Measurements from ENCODE around the gene SUMO2. TPM values are rescaled to one million over a fixed set of nuclear protein-coding genes. Genes with fewer than 3 reads are reported as not detected.

The SUMO2 gene
- polyA plus RNA-seq, 4 donors: 64.3 to 305 (median 71.9) TPM

GRCh38 chr17:75199886-75200618 lies 17.3 kb upstream of the SUMO2 start:
- whole genome bisulfite sequencing, 3 donors: 90 to 95% (median 93%) methylated on average over 6 of the region's 6 CpGs
- Histone ChIP-seq H3K27ac (ENCODE audit: low read depth in 1 of 3, low read length in 2 of 3) (no peak overlapping the region), H3K9me3 (ENCODE audit: control insufficient read depth in 2 of 2, insufficient read depth in 1 of 2, low read depth in 1 of 2, low read length in 1 of 2) (no peaks in the 10 kb centered on the region), H3K27me3 (ENCODE audit: control insufficient read depth in 3 of 3, insufficient read depth in 3 of 3, low read length in 3 of 3) (no peaks in the 10 kb centered on the region), H3K4me1 (ENCODE audit: control insufficient read depth in 3 of 3, insufficient read depth in 2 of 3, low read depth in 1 of 3, low read length in 2 of 3) (no peaks in the 10 kb centered on the region), H3K4me3 (ENCODE audit: low read depth in 1 of 3, low read length in 3 of 3) (no peak overlapping the region), H3K36me3 (ENCODE audit: control insufficient read depth in 3 of 3, insufficient read depth in 2 of 3, low read depth in 1 of 3, low read length in 3 of 3) (no peaks in the 10 kb centered on the region)
- DNase-seq (no peak), FAIRE-seq (no peak)

- no peaks in the 10 kb centered on the region for H3K4me1 ChIP-seq (ENCODE audit: control insufficient read depth in 3 of 3, insufficient read depth in 2 of 3, low read depth in 1 of 3, low read length in 2 of 3)
- H3K36me3 ChIP-seq (ENCODE audit: control insufficient read depth in 3 of 3, insufficient read depth in 2 of 3, low read depth in 1 of 3, low read length in 3 of 3): no peaks in the 10 kb centered on the region
- H3K27ac ChIP-seq (ENCODE audit: low read depth in 1 of 3, low read length in 2 of 3): no peak overlapping the region
- FAIRE-seq: no peak
- WGBS, 3 donors: 75 to 80% (median 80%) methylated on average over 4 of the region's 5 CpGs
- H3K9me3 ChIP-seq (ENCODE audit: control insufficient read depth in 2 of 2, insufficient read depth in 1 of 2, low read depth in 1 of 2, low read length in 1 of 2): no peaks in the 10 kb centered on the region
- no peaks in the 10 kb centered on the region for H3K27me3 ChIP-seq (ENCODE audit: control insufficient read depth in 3 of 3, insufficient read depth in 3 of 3, low read length in 3 of 3)
- DNase-seq: no peak
- no peak overlapping the region for H3K4me3 ChIP-seq (ENCODE audit: low read depth in 1 of 3, low read length in 3 of 3)
These were observed 12.1 kb upstream of the SUMO2 start for GRCh38 chr17:75194879-75195278.

- DNase-seq (peak in 1 of 2 donors; percentile 40), FAIRE-seq (no peak)
- Histone ChIP-seq H3K4me1 (ENCODE audit: control insufficient read depth in 3 of 3, insufficient read depth in 2 of 3, low read depth in 1 of 3, low read length in 2 of 3) (no peaks in the 10 kb centered on the region), H3K27ac (ENCODE audit: low read depth in 1 of 3, low read length in 2 of 3) (no peak overlapping the region), H3K4me3 (ENCODE audit: low read depth in 1 of 3, low read length in 3 of 3) (no peak overlapping the region), H3K9me3 (ENCODE audit: control insufficient read depth in 2 of 2, insufficient read depth in 1 of 2, low read depth in 1 of 2, low read length in 1 of 2) (no peaks in the 10 kb centered on the region), H3K36me3 (ENCODE audit: control insufficient read depth in 3 of 3, insufficient read depth in 2 of 3, low read depth in 1 of 3, low read length in 3 of 3) (no peaks in the 10 kb centered on the region), H3K27me3 (ENCODE audit: control insufficient read depth in 3 of 3, insufficient read depth in 3 of 3, low read length in 3 of 3) (no peaks in the 10 kb centered on the region)
- WGBS, 3 donors: 62 to 77% (median 67%) methylated on average over 4 of the region's 4 CpGs
These were observed 8.8 kb upstream of the SUMO2 start for GRCh38 chr17:75191584-75191983.

- no peaks in the 10 kb centered on the region for H3K27me3 ChIP-seq (ENCODE audit: control insufficient read depth in 3 of 3, insufficient read depth in 3 of 3, low read length in 3 of 3)
- no peaks in the 10 kb centered on the region for H3K36me3 ChIP-seq (ENCODE audit: control insufficient read depth in 3 of 3, insufficient read depth in 2 of 3, low read depth in 1 of 3, low read length in 3 of 3)
- DNase-seq: no peak
- H3K4me1 ChIP-seq (ENCODE audit: control insufficient read depth in 3 of 3, insufficient read depth in 2 of 3, low read depth in 1 of 3, low read length in 2 of 3): no peaks in the 10 kb centered on the region
- no peak for FAIRE-seq
- no peaks in the 10 kb centered on the region for H3K9me3 ChIP-seq (ENCODE audit: control insufficient read depth in 2 of 2, insufficient read depth in 1 of 2, low read depth in 1 of 2, low read length in 1 of 2)
- 89 to 90% (median 90%) methylated on average over 6 of the region's 6 CpGs for WGBS, 3 donors
- H3K27ac ChIP-seq (ENCODE audit: low read depth in 1 of 3, low read length in 2 of 3): no peak overlapping the region
- no peak overlapping the region for H3K4me3 ChIP-seq (ENCODE audit: low read depth in 1 of 3, low read length in 3 of 3)
These were observed 5.9 kb upstream of the SUMO2 start for GRCh38 chr17:75188614-75189013.

GRCh38 chr17:75183999-75184884 lies 1.5 kb upstream of the SUMO2 start:
- H3K4me3 ChIP-seq (ENCODE audit: low read depth in 1 of 3, low read length in 3 of 3): no peak overlapping the region
- peak overlapping the region in 1 of 3 donors; percentile 100 for H3K27ac ChIP-seq (ENCODE audit: low read depth in 1 of 3, low read length in 2 of 3)
- H3K36me3 ChIP-seq (ENCODE audit: control insufficient read depth in 3 of 3, insufficient read depth in 2 of 3, low read depth in 1 of 3, low read length in 3 of 3): peaks cover 0 to 13% (median 2%) of the 10 kb centered on the region in 3 donors
- 93 to 97% (median 95%) methylated on average over 9 of the region's 9 CpGs for WGBS, 3 donors
- DNase-seq: no peak
- no peaks in the 10 kb centered on the region for H3K4me1 ChIP-seq (ENCODE audit: control insufficient read depth in 3 of 3, insufficient read depth in 2 of 3, low read depth in 1 of 3, low read length in 2 of 3)
- no peak for FAIRE-seq
- H3K9me3 ChIP-seq (ENCODE audit: control insufficient read depth in 2 of 2, insufficient read depth in 1 of 2, low read depth in 1 of 2, low read length in 1 of 2): no peaks in the 10 kb centered on the region
- no peaks in the 10 kb centered on the region for H3K27me3 ChIP-seq (ENCODE audit: control insufficient read depth in 3 of 3, insufficient read depth in 3 of 3, low read length in 3 of 3)

GRCh38 chr17:75182319-75182568 lies 515 bp downstream of the SUMO2 start:
- DNase-seq: no peak
- WGBS, 3 donors: 0 to 1% (median 0%) methylated on average over 11 to 33 of the region's 33 CpGs
- Histone ChIP-seq H3K4me1 (ENCODE audit: control insufficient read depth in 3 of 3, insufficient read depth in 2 of 3, low read depth in 1 of 3, low read length in 2 of 3) (no peaks in the 10 kb centered on the region), H3K27ac (ENCODE audit: low read depth in 1 of 3, low read length in 2 of 3) (peak overlapping the region; percentile 95 to 100 (median 96)), H3K9me3 (ENCODE audit: control insufficient read depth in 2 of 2, insufficient read depth in 1 of 2, low read depth in 1 of 2, low read length in 1 of 2) (no peaks in the 10 kb centered on the region), H3K4me3 (ENCODE audit: low read depth in 1 of 3, low read length in 3 of 3) (peak overlapping the region; percentile 69 to 98 (median 97)), H3K36me3 (ENCODE audit: control insufficient read depth in 3 of 3, insufficient read depth in 2 of 3, low read depth in 1 of 3, low read length in 3 of 3) (peaks cover 0 to 33% (median 4%) of the 10 kb centered on the region in 3 donors), H3K27me3 (ENCODE audit: control insufficient read depth in 3 of 3, insufficient read depth in 3 of 3, low read length in 3 of 3) (no peaks in the 10 kb centered on the region)
- no peak for FAIRE-seq

- Histone ChIP-seq H3K9me3 (ENCODE audit: control insufficient read depth in 2 of 2, insufficient read depth in 1 of 2, low read depth in 1 of 2, low read length in 1 of 2) (no peaks in the 10 kb centered on the region), H3K36me3 (ENCODE audit: control insufficient read depth in 3 of 3, insufficient read depth in 2 of 3, low read depth in 1 of 3, low read length in 3 of 3) (peaks cover 0 to 38% (median 4%) of the 10 kb centered on the region in 3 donors), H3K4me3 (ENCODE audit: low read depth in 1 of 3, low read length in 3 of 3) (peak overlapping the region; percentile 69 to 98 (median 97)), H3K27ac (ENCODE audit: low read depth in 1 of 3, low read length in 2 of 3) (peak overlapping the region; percentile 95 to 100 (median 96)), H3K4me1 (ENCODE audit: control insufficient read depth in 3 of 3, insufficient read depth in 2 of 3, low read depth in 1 of 3, low read length in 2 of 3) (no peaks in the 10 kb centered on the region), H3K27me3 (ENCODE audit: control insufficient read depth in 3 of 3, insufficient read depth in 3 of 3, low read length in 3 of 3) (no peaks in the 10 kb centered on the region)
- FAIRE-seq: no peak
- peak in 1 of 2 donors; percentile 41 for DNase-seq
- WGBS, 3 donors: 0 to 1% (median 0%) methylated on average over 31 to 34 of the region's 34 CpGs
These were observed 996 bp downstream of the SUMO2 start for GRCh38 chr17:75181608-75182318.

- H3K4me3 ChIP-seq (ENCODE audit: low read depth in 1 of 3, low read length in 3 of 3): peak overlapping the region in 2 of 3 donors; percentile 69 to 97
- H3K36me3 ChIP-seq (ENCODE audit: control insufficient read depth in 3 of 3, insufficient read depth in 2 of 3, low read depth in 1 of 3, low read length in 3 of 3): peaks cover 0 to 44% (median 4%) of the 10 kb centered on the region in 3 donors
- WGBS, 3 donors: 3 to 7% (median 5%) methylated on average over 8 of the region's 8 CpGs
- DNase-seq: no peak
- H3K27ac ChIP-seq (ENCODE audit: low read depth in 1 of 3, low read length in 2 of 3): no peak overlapping the region
- no peaks in the 10 kb centered on the region for H3K27me3 ChIP-seq (ENCODE audit: control insufficient read depth in 3 of 3, insufficient read depth in 3 of 3, low read length in 3 of 3)
- H3K9me3 ChIP-seq (ENCODE audit: control insufficient read depth in 2 of 2, insufficient read depth in 1 of 2, low read depth in 1 of 2, low read length in 1 of 2): no peaks in the 10 kb centered on the region
- FAIRE-seq: no peak
- H3K4me1 ChIP-seq (ENCODE audit: control insufficient read depth in 3 of 3, insufficient read depth in 2 of 3, low read depth in 1 of 3, low read length in 2 of 3): no peaks in the 10 kb centered on the region
These were observed 1.6 kb downstream of the SUMO2 start for GRCh38 chr17:75181110-75181509.
